BJ (cell line): ENCODE data around the gene CXADR. TPM values are rescaled to one million over a fixed set of nuclear protein-coding genes. Genes with fewer than 3 reads are reported as not detected.

Experiments
- CTCF ChIA-PET: fragments of 350-600 bp; formaldehyde crosslinking; extraction: SDS; loops from one replicate; lab custom pipeline; 2021; ENCODE audit warnings: antibody characterized with exemption, inconsistent platforms; lab: Yijun Ruan, JAX
- POLR2A ChIA-PET: fragments of 300-600 bp; sonication (Branson Sonifier 250); formaldehyde crosslinking; extraction: SDS; loops from one replicate; lab custom pipeline; 2021; ENCODE audit warnings: antibody characterized with exemption; lab: Charles Lee
- DNase-seq: peaks from one replicate; pipeline ENCODE4 v3.0.0-alpha.2; 2011; ENCODE audit warnings: low read depth
- H3K27me3 ChIP-seq: 2 replicates; pipeline ENCODE4 v1.6.0; 2011; ENCODE audit warnings: low read length; ENCODE audit not compliant: control insufficient read depth, insufficient read depth
- H3K36me3 ChIP-seq: 2 replicates; pipeline ENCODE4 v1.5.1; 2011; ENCODE audit warnings: low read length; ENCODE audit not compliant: control insufficient read depth, insufficient read depth
- H3K4me3 ChIP-seq: 2 replicates; pipeline ENCODE4 v1.5.1; 2011; ENCODE audit warnings: low read depth, mild to moderate bottlenecking, control low read depth, low read length
- polyA plus RNA-seq: library from polyadenylated mRNA; depleted of rRNA; stranded (reverse); fragments of >200 nt; gene quantifications from 2 replicates; pipeline ENCODE4 v1.2.3, GENCODE V29; 2011
- TF ChIP-seq, protein P1 (sequence below): IDR thresholded peaks from 2 replicates; pipeline ENCODE4 v1.5.1; 2011; ENCODE audit warnings: low read depth, mild to moderate bottlenecking, control low read depth, inconsistent platforms, low read length, moderate library complexity; ENCODE audit not compliant: insufficient read depth

The CXADR gene
- polyA plus RNA-seq, 1 experiment, result 0.02 TPM

DNA sequence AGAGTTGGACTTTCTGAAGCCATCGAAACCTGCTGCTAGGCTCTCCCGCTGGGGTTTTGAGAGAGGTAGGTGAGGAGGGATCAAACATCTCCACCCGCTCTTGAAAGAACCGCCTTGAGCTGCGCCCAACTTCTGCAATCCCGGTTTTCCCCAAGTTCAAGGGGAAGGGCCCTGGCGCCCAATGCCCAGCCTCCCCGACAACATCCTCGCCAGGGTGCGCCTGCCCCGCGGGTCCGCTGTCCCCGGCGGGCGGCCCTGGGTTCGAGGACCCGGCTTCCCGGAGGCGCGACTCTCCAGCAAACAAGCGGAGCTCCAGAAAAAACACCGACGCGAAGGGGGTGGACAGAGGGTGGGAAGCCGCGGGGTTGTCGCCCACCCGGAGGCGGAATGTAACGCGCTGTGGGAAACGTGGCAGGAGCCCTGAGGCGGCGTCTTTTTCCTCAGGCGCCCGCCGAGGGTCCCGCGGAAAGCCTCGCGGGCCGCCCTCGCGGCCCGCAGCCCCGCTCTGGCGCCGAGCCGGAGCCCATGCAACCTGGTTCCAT lies 99.3 kb downstream of the CXADR start:
- DNase-seq, result no peak
- TF ChIP-seq, protein P1, sequence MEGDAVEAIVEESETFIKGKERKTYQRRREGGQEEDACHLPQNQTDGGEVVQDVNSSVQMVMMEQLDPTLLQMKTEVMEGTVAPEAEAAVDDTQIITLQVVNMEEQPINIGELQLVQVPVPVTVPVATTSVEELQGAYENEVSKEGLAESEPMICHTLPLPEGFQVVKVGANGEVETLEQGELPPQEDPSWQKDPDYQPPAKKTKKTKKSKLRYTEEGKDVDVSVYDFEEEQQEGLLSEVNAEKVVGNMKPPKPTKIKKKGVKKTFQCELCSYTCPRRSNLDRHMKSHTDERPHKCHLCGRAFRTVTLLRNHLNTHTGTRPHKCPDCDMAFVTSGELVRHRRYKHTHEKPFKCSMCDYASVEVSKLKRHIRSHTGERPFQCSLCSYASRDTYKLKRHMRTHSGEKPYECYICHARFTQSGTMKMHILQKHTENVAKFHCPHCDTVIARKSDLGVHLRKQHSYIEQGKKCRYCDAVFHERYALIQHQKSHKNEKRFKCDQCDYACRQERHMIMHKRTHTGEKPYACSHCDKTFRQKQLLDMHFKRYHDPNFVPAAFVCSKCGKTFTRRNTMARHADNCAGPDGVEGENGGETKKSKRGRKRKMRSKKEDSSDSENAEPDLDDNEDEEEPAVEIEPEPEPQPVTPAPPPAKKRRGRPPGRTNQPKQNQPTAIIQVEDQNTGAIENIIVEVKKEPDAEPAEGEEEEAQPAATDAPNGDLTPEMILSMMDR, result no peak
- H3K36me3 ChIP-seq, result no peaks in the 10 kb centered on the region
- CTCF ChIA-PET, result interaction anchor here (0.6 kb wide), 1 partner anchor 652 kb away, joined by 3 read pairs; no protein-coding TSS in a partner anchor
- no peaks in the 10 kb centered on the region for H3K27me3 ChIP-seq
- H3K4me3 ChIP-seq, result peak overlapping the region; percentile 95
- POLR2A ChIA-PET, result no interaction called here

- no peaks in the 10 kb centered on the region for H3K36me3 ChIP-seq
- TF ChIP-seq, protein P1, result no peak
- ChIA-PET CTCF (interaction anchor here (0.6 kb wide), 1 partner anchor 67 kb away, joined by 3 read pairs; no protein-coding TSS in a partner anchor), POLR2A (no interaction called here)
- H3K27me3 ChIP-seq, result no peaks in the 10 kb centered on the region
- no peak for DNase-seq
- peak within 1 kb of the TSS; percentile 95 for H3K4me3 ChIP-seq
These were observed 99.9 kb downstream of the CXADR start, which contains the start of gene BTG3 for GRCh38 chr21:17612565-17613241. BTG3 (minus strand) TSS chr21:17612901; CDS start chr21:17609144, 3,757 bp downstream.

- CTCF ChIA-PET, result interaction anchor here (0.6 kb wide), 1 partner anchor 67 kb away, joined by 3 read pairs; no protein-coding TSS in a partner anchor
- Histone ChIP-seq H3K36me3 (no peaks in the 10 kb centered on the region), H3K27me3 (no peaks in the 10 kb centered on the region), H3K4me3 (peak overlapping the region; percentile 95)
- POLR2A ChIA-PET, result no interaction called here
- TF ChIP-seq, protein P1, result no peak
- DNase-seq, result no peak
These were observed 100.4 kb downstream of the CXADR start for GRCh38 chr21:17613242-17613676.

DNA sequence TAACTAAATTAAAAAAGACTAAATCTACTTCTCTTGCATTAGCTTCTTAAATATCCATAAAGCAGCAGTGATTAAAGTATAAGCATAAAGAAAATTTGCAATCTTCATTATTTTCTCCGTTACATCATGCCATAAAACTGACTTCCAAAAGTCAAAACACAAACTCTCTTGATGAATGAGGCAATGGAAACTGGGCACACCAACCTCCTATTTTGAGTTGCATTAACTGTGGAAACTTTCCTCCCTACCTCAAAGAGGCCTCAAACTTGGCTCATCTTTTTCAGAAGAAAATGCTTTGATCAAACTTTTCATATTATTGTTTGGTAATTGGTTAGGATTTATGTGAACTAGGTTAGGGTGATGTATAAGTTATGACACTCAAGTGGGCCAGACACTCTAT lies 104.0 kb downstream of the CXADR start:
- ChIA-PET CTCF (no interaction called here), POLR2A (no interaction called here)
- no peak for DNase-seq
- H3K36me3 ChIP-seq, result no peaks in the 10 kb centered on the region
- no peak overlapping the region for H3K4me3 ChIP-seq
- TF ChIP-seq, protein P1, result no peak
- H3K27me3 ChIP-seq, result no peaks in the 10 kb centered on the region

DNA sequence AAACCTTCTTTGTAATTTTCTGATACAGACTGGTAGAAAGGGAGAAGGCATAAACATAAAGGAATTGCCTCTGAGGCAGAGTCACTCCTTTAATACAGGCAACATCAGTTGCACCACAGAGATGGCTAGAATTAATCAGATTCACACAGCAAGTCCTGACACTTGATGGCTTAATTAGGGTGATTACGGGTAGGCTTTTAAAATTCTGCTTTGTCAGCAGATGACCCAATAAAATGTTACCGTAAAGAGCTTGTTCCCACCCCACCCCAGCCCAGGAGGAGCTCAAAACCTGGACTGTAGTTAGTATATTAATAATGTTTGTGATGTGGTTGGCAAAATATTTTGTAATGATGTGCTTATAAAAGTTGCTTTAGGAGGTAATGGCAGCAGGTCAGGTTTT lies 109.2 kb downstream of the CXADR start:
- no peaks in the 10 kb centered on the region for H3K36me3 ChIP-seq
- H3K27me3 ChIP-seq, result no peaks in the 10 kb centered on the region
- H3K4me3 ChIP-seq, result no peak overlapping the region
- ChIA-PET POLR2A (no interaction called here), CTCF (no interaction called here)
- no peak for DNase-seq
- TF ChIP-seq, protein P1, result no peak
